OCI-LY7 (cell line): ENCODE measurements around the gene LRPAP1. TPM values are rescaled to one million over a fixed set of nuclear protein-coding genes. Genes with fewer than 3 reads are reported as not detected.

ENCODE experiments used
- BruUV-seq: library from RNA; stranded (reverse); fragments of 400-500 nt; replicated peaks from 2 replicates; lab custom pipeline; 2021; lab: Mats Ljungman, UMichigan
- CTCF ChIA-PET: fragments of 300-600 bp; sonication (Branson Sonifier 250); formaldehyde crosslinking; loops from one replicate; lab custom pipeline; 2022; ENCODE audit warnings: antibody characterized with exemption; ENCODE audit not compliant: unreplicated experiment; lab: Charles Lee
- POLR2A ChIA-PET: fragments of 300-600 bp; sonication (Branson Sonifier 250); formaldehyde crosslinking; loops from one replicate; lab custom pipeline; 2022; ENCODE audit warnings: antibody characterized with exemption; lab: Charles Lee
- DNase-seq: peaks from one replicate; pipeline ENCODE4 v3.0.0-alpha.2; 2015; ENCODE audit warnings: low spot score
- H2AFZ ChIP-seq: fragments of 200-600 bp; sonication (generic), shearing (Covaris generic); 2 replicates; pipeline ENCODE4 v1.6.1; 2014; ENCODE audit warnings: mild to moderate bottlenecking, antibody characterized with exemption, low read length, moderate library complexity
- H3K27ac ChIP-seq: fragments of 200-600 bp; sonication (generic); 2 replicates; pipeline ENCODE4 v1.5.1; 2014; ENCODE audit warnings: mixed run types, low read depth, mild to moderate bottlenecking, moderate library complexity, low read length, inconsistent platforms; ENCODE audit not compliant: poor library complexity, severe bottlenecking
- H3K36me3 ChIP-seq: fragments of 200-600 bp; sonication (generic); 2 replicates; pipeline ENCODE4 v1.6.1; 2014; ENCODE audit warnings: mild to moderate bottlenecking, antibody characterized with exemption, low read length, moderate library complexity, mixed read lengths; ENCODE audit not compliant: insufficient read depth
- H3K4me1 ChIP-seq: fragments of 200-600 bp; sonication (generic); 2 replicates; pipeline ENCODE4 v1.5.1; 2014; ENCODE audit warnings: mild to moderate bottlenecking, low read length; ENCODE audit not compliant: insufficient read depth, poor library complexity, severe bottlenecking
- H3K4me2 ChIP-seq: fragments of 200-600 bp; sonication (generic); 2 replicates; pipeline ENCODE4 v1.6.1; 2014; ENCODE audit warnings: mild to moderate bottlenecking, low read length
- H3K4me3 ChIP-seq: fragments of 200-600 bp; sonication (generic); 2 replicates; pipeline ENCODE4 v1.5.1; 2014; ENCODE audit warnings: mild to moderate bottlenecking, low read depth, low read length; ENCODE audit not compliant: poor library complexity, severe bottlenecking
- H3K79me2 ChIP-seq: fragments of 200-600 bp; sonication (generic); 2 replicates; pipeline ENCODE4 v1.6.1; 2016; ENCODE audit warnings: low read depth, mild to moderate bottlenecking, low read length, moderate library complexity, mixed read lengths; ENCODE audit not compliant: insufficient read depth
- H3K9me2 ChIP-seq: fragments of 200-600 bp; sonication (generic); 2 replicates; pipeline ENCODE4 v1.6.1; 2016; ENCODE audit warnings: mild to moderate bottlenecking, low read length, mixed read lengths; ENCODE audit not compliant: insufficient read depth
- H3K9me3 ChIP-seq: fragments of 200-600 bp; sonication (generic); 2 replicates; pipeline ENCODE4 v1.6.1; 2014; ENCODE audit warnings: mild to moderate bottlenecking, mixed run types, low read length, mixed read lengths
- H4K20me1 ChIP-seq: fragments of 200-600 bp; sonication (generic); 2 replicates; pipeline ENCODE4 v1.6.1; 2014; ENCODE audit warnings: mild to moderate bottlenecking, antibody characterized with exemption, low read length, moderate library complexity, mixed read lengths; ENCODE audit not compliant: insufficient read depth
- EZH2phosphoT487 ChIP-seq: fragments of 200-600 bp; sonication (generic); IDR thresholded peaks from 2 replicates; pipeline ENCODE4 v1.6.1; 2018; ENCODE audit warnings: low read depth, borderline replicate concordance, mild to moderate bottlenecking, mixed run types, antibody characterized with exemption, low read length, moderate library complexity, mixed read lengths
- intact Hi-C: fragments of 100-400 bp; cut with micrococcal nuclease; formaldehyde crosslinking; loops from one replicate; pipeline ENCODE4 v1.10.0; 2022; ENCODE audit not compliant: unreplicated experiment
- total RNA-seq, 2 experiments: library from RNA; depleted of rRNA in 1 of 2; stranded (reverse); fragments of >200 nt in 1 of 2; shearing (Covaris generic) in 1 of 2; gene quantifications; 2 replicates each; pipeline ENCODE4 v1.2.3, GENCODE V29; 2014 to 2022
- TF ChIP-seq, protein P1 (sequence below): fragments of 200-600 bp; sonication (generic); conservative IDR thresholded peaks from 2 replicates; pipeline ENCODE4 v1.5.1; 2014; ENCODE audit warnings: mild to moderate bottlenecking, antibody characterized with exemption, low read length, moderate library complexity, mixed read lengths

The LRPAP1 gene
- total RNA-seq, 2 experiments from 2014 or later, result 46.2 to 54.7 TPM

DNA sequence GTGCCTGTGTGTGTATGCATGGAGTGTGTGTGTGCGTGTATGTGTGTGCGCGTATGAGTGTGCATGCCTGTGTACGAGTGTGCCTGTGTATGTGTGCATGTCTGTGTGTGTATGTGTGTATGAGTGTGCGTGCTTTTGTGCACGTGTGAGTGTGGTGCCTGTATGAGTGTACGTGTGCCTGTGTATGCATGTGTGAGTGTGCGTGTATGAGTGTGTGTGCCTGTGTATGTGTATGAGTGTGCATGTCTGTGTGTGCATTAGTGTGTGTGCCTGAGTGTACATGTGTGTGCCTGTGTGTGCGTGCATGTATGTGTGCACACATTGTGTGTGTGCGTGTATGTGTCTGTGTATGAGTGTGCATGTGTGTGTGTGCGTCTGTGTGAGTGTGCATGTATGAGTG lies 63.4 kb downstream of the LRPAP1 start:
- H3K4me2 ChIP-seq, result no peak overlapping the region
- H3K36me3 ChIP-seq, result no peaks in the 10 kb centered on the region
- H2AFZ ChIP-seq, result no peak overlapping the region
- H3K27ac ChIP-seq, result no peak overlapping the region
- no peak for DNase-seq
- H3K79me2 ChIP-seq, result no peaks in the 10 kb centered on the region
- BruUV-seq, result no TSS peak
- H3K9me3 ChIP-seq, result 0 out of 2 replicates have a peak, but pooled peaks cover 3% of the 10 kb centered on the region
- CTCF ChIA-PET, result no interaction called here
- no peaks in the 10 kb centered on the region for H3K4me1 ChIP-seq
- no peak overlapping the region for H3K4me3 ChIP-seq
- POLR2A ChIA-PET, result no interaction called here
- intact Hi-C loops, result no loop called here
- H4K20me1 ChIP-seq, result no peaks in the 10 kb centered on the region
- TF ChIP-seq EZH2phosphoT487, result no peak
- TF ChIP-seq, protein P1, sequence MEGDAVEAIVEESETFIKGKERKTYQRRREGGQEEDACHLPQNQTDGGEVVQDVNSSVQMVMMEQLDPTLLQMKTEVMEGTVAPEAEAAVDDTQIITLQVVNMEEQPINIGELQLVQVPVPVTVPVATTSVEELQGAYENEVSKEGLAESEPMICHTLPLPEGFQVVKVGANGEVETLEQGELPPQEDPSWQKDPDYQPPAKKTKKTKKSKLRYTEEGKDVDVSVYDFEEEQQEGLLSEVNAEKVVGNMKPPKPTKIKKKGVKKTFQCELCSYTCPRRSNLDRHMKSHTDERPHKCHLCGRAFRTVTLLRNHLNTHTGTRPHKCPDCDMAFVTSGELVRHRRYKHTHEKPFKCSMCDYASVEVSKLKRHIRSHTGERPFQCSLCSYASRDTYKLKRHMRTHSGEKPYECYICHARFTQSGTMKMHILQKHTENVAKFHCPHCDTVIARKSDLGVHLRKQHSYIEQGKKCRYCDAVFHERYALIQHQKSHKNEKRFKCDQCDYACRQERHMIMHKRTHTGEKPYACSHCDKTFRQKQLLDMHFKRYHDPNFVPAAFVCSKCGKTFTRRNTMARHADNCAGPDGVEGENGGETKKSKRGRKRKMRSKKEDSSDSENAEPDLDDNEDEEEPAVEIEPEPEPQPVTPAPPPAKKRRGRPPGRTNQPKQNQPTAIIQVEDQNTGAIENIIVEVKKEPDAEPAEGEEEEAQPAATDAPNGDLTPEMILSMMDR, result no peak
- H3K9me2 ChIP-seq, result no peaks in the 10 kb centered on the region

DNA sequence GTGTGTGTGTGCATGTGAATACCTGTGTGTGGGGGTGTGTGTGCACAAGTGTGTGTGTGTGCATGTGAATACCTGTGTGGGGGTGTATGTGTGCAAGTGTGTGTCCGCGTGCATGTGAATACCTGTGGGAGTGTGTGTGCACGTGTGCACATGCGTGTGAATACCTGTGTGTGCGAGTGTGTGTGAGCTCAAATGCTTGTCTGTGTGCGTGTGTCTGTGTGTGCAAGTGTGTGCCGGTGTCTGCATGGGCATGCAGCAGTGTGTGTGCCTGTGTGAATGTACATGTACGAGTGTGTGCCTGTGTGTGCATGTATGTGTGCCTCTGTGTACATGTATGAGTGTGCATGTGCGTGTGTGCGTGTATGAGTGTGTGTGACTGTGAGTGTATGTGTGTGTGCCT lies 64.1 kb downstream of the LRPAP1 start:
- POLR2A ChIA-PET, result no interaction called here
- Histone ChIP-seq H3K4me3 (no peak overlapping the region), H3K27ac (no peak overlapping the region), H2AFZ (no peak overlapping the region), H3K9me3 (0 out of 2 replicates have a peak, but pooled peaks cover 3% of the 10 kb centered on the region), H3K79me2 (no peaks in the 10 kb centered on the region), H3K4me1 (no peaks in the 10 kb centered on the region), H3K9me2 (no peaks in the 10 kb centered on the region), H3K4me2 (no peak overlapping the region), H3K36me3 (no peaks in the 10 kb centered on the region), H4K20me1 (no peaks in the 10 kb centered on the region)
- no TSS peak for BruUV-seq
- no peak for DNase-seq
- CTCF ChIA-PET, result no interaction called here
- intact Hi-C loops, result no loop called here
- TF ChIP-seq, protein P1, result no peak
- no peak for TF ChIP-seq EZH2phosphoT487

DNA sequence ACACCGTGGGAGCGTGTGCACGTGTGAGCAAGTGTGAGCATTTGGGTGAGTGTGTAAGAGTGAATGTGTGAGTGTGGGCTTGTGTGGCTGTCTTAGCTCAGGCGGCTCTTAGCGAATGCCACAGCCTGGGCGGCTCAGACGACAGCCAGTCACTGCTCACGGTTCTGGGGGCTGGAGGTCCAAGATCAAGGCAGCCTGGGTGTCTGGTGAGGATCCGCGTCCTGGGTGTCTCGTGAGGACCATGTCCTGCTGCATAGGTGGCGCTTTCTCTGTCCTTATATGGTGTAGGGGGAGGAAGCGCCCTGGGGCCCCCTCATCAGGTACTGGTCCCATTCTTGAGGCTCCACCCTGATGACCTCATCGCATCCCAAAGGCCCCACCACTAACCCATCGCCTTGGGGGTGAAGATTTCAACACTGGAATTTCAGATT lies 64.6 kb downstream of the LRPAP1 start:
- no peak overlapping the region for H2AFZ ChIP-seq
- no peak for DNase-seq
- intact Hi-C loops, result no loop called here

More for the DNA sequence above, 64.6 kb downstream of the LRPAP1 start:
- CTCF ChIA-PET, result no interaction called here
- H3K79me2 ChIP-seq, result no peaks in the 10 kb centered on the region
- no peaks in the 10 kb centered on the region for H3K36me3 ChIP-seq
- H3K4me3 ChIP-seq, result no peak overlapping the region
- H3K9me3 ChIP-seq, result 0 out of 2 replicates have a peak, but pooled peaks cover 3% of the 10 kb centered on the region
- POLR2A ChIA-PET, result no interaction called here
- H3K27ac ChIP-seq, result no peak overlapping the region
- H3K9me2 ChIP-seq, result no peaks in the 10 kb centered on the region
- TF ChIP-seq, protein P1, result no peak
- TF ChIP-seq EZH2phosphoT487, result no peak
- no peak overlapping the region for H3K4me2 ChIP-seq
- no peaks in the 10 kb centered on the region for H4K20me1 ChIP-seq
- no TSS peak for BruUV-seq
- no peaks in the 10 kb centered on the region for H3K4me1 ChIP-seq
